H9 (cell line): Measurements from ENCODE around the gene FBXL22. TPM values are rescaled to one million over a fixed set of nuclear protein-coding genes. Genes with fewer than 3 reads are reported as not detected.

Experiments
- DNase-seq: peaks from one replicate; pipeline ENCODE4 v3.0.0-alpha.2; 2017
- H2AFZ ChIP-seq: one replicate; pipeline ENCODE4 v1.6.1; 2013; ENCODE audit warnings: mild to moderate bottlenecking, low read length, control low read depth, moderate library complexity
- H2AK5ac ChIP-seq: 2 replicates; pipeline ENCODE4 v1.6.1; 2013; ENCODE audit warnings: low read length, control low read depth, mixed read lengths; ENCODE audit not compliant: insufficient read length
- H2BK120ac ChIP-seq: one replicate; pipeline ENCODE4 v1.6.1; 2013; ENCODE audit warnings: low read depth, mild to moderate bottlenecking, low read length, control low read depth, inconsistent platforms; ENCODE audit not compliant: poor library complexity, severe bottlenecking
- H2BK12ac ChIP-seq: 2 replicates; pipeline ENCODE4 v1.6.1; 2013; ENCODE audit warnings: low read length, control low read depth, mixed read lengths, low read depth; ENCODE audit not compliant: insufficient read length
- H2BK15ac ChIP-seq: 2 replicates; pipeline ENCODE4 v1.6.1; 2013; ENCODE audit warnings: low read depth, low read length, control low read depth
- H2BK20ac ChIP-seq: one replicate; pipeline ENCODE4 v1.6.1; 2013; ENCODE audit warnings: low read depth, mild to moderate bottlenecking, low read length, control low read depth, inconsistent platforms; ENCODE audit not compliant: poor library complexity, severe bottlenecking
- H2BK5ac ChIP-seq: 2 replicates; pipeline ENCODE4 v1.6.1; 2013; ENCODE audit warnings: low read length, control low read depth, mixed read lengths; ENCODE audit not compliant: insufficient read length
- H3K14ac ChIP-seq: 2 replicates; pipeline ENCODE4 v1.6.1; 2013; ENCODE audit warnings: low read length, control low read depth; ENCODE audit not compliant: insufficient read depth
- H3K18ac ChIP-seq: 2 replicates; pipeline ENCODE4 v1.6.1; 2013; ENCODE audit warnings: low read depth, mild to moderate bottlenecking, mixed read lengths, low read length, control low read depth; ENCODE audit not compliant: insufficient read length
- H3K23ac ChIP-seq: 2 replicates; pipeline ENCODE4 v1.6.1; 2013; ENCODE audit warnings: low read length, control low read depth, mixed read lengths, low read depth; ENCODE audit not compliant: insufficient read length
- H3K23me2 ChIP-seq: 2 replicates; pipeline ENCODE4 v1.6.1; 2013; ENCODE audit warnings: low read depth, mild to moderate bottlenecking, mixed read lengths, low read length, control low read depth; ENCODE audit not compliant: insufficient read length, poor library complexity, severe bottlenecking
- H3K27ac ChIP-seq: 2 replicates; pipeline ENCODE4 v1.5.1; 2013; ENCODE audit warnings: low read length, control low read depth, mixed read lengths, low read depth; ENCODE audit not compliant: insufficient read length
- H3K27me3 ChIP-seq: 2 replicates; pipeline ENCODE4 v1.6.1; 2013; ENCODE audit warnings: low read length, control low read depth, inconsistent platforms; ENCODE audit not compliant: insufficient read depth
- H3K4ac ChIP-seq: 2 replicates; pipeline ENCODE4 v1.6.1; 2013; ENCODE audit warnings: low read depth, mild to moderate bottlenecking, control low read depth, inconsistent platforms, low read length, moderate library complexity
- H3K4me1 ChIP-seq: 2 replicates; pipeline ENCODE4 v1.6.1; 2013; ENCODE audit warnings: low read length, control low read depth, inconsistent platforms; ENCODE audit not compliant: insufficient read depth
- H3K4me2 ChIP-seq: 2 replicates; pipeline ENCODE4 v1.6.1; 2013; ENCODE audit warnings: low read length, control low read depth, mixed read lengths; ENCODE audit not compliant: insufficient read length, insufficient read depth
- H3K56ac ChIP-seq: 2 replicates; pipeline ENCODE4 v1.6.1; 2013; ENCODE audit warnings: low read depth, mild to moderate bottlenecking, mixed read lengths, low read length, control low read depth; ENCODE audit not compliant: insufficient read length
- H3K79me1 ChIP-seq: 2 replicates; pipeline ENCODE4 v1.6.1; 2013; ENCODE audit warnings: low read depth, mild to moderate bottlenecking, moderate library complexity, low read length, control low read depth, inconsistent platforms; ENCODE audit not compliant: insufficient read depth, poor library complexity, severe bottlenecking
- H3K79me2 ChIP-seq: 2 replicates; pipeline ENCODE4 v1.6.1; 2013; ENCODE audit warnings: low read length, control low read depth, inconsistent platforms; ENCODE audit not compliant: insufficient read depth
- H3K9ac ChIP-seq: 2 replicates; pipeline ENCODE4 v1.6.1; 2013; ENCODE audit warnings: low read length, control low read depth, mixed read lengths; ENCODE audit not compliant: insufficient read length; ENCODE audit errors: extremely low read depth
- H3K9me3 ChIP-seq: one replicate; pipeline ENCODE4 v1.6.1; 2013; ENCODE audit warnings: low read depth, low read length, inconsistent platforms; ENCODE audit not compliant: control insufficient read depth
- H3T11ph ChIP-seq: one replicate; pipeline ENCODE4 v1.6.1; 2013; ENCODE audit warnings: mild to moderate bottlenecking, low read length, control low read depth, inconsistent platforms
- H4K20me1 ChIP-seq: one replicate; pipeline ENCODE4 v1.6.1; 2013; ENCODE audit not compliant: control insufficient read depth, insufficient read length, insufficient read depth
- H4K5ac ChIP-seq: 2 replicates; pipeline ENCODE4 v1.6.1; 2013; ENCODE audit warnings: low read depth, mild to moderate bottlenecking, mixed read lengths, low read length, control low read depth; ENCODE audit not compliant: insufficient read length
- H4K8ac ChIP-seq: replicated peaks from 2 replicates; pipeline ENCODE4 v1.6.1; 2013; ENCODE audit warnings: low read length, control low read depth, mixed read lengths, low read depth; ENCODE audit not compliant: insufficient read length
- H4K91ac ChIP-seq: 2 replicates; pipeline ENCODE4 v1.6.1; 2013; ENCODE audit warnings: low read depth, mild to moderate bottlenecking, moderate library complexity, mixed read lengths, low read length, control low read depth; ENCODE audit not compliant: insufficient read length
- H3K27ac Mint-ChIP-seq, 3 experiments: 2 replicates in 2 of 3; 3 replicates in 1 of 3; pipeline ENCODE4 v1.8.0; 2020 to 2021; ENCODE audit warnings: mixed read lengths in 3 of 3, mild to moderate bottlenecking in 1 of 3, moderate library complexity in 1 of 3
- H3K27me3 Mint-ChIP-seq: 2 replicates; pipeline ENCODE4 v1.8.0; 2021; ENCODE audit warnings: low read depth, mild to moderate bottlenecking, moderate library complexity, mixed read lengths
- H3K36me3 Mint-ChIP-seq, 3 experiments: 2 replicates in 2 of 3; 3 replicates in 1 of 3; pipeline ENCODE4 v1.8.0; 2020 to 2021; ENCODE audit warnings: low read depth in 3 of 3, mixed read lengths in 3 of 3; ENCODE audit not compliant: insufficient read depth in 1 of 3
- H3K4me1 Mint-ChIP-seq, 2 experiments: 2 replicates each; pipeline ENCODE4 v1.8.0; 2020; ENCODE audit warnings: mixed read lengths in 2 of 2
- H3K4me3 Mint-ChIP-seq, 2 experiments: 2 replicates in 1 of 2; 3 replicates in 1 of 2; pipeline ENCODE4 v1.8.0; 2020 to 2021; ENCODE audit warnings: mild to moderate bottlenecking in 2 of 2, mixed read lengths in 2 of 2, moderate library complexity in 1 of 2
- H3K9me3 Mint-ChIP-seq, 2 experiments: 2 replicates in 1 of 2; 3 replicates in 1 of 2; pipeline ENCODE4 v1.8.0; 2020; ENCODE audit warnings: mild to moderate bottlenecking in 2 of 2, mixed read lengths in 2 of 2, moderate library complexity in 1 of 2
- CTCF ChIP-seq: fragments of 200-600 bp; sonication (generic); conservative IDR thresholded peaks from 3 replicates; pipeline ENCODE4 v1.8.0; 2021; ENCODE audit warnings: antibody characterized with exemption, mild to moderate bottlenecking
- WGBS: extraction: QIAGEN DNeasy Blood & Tissue Kit; methylation state at CpG from one replicate; pipeline ENCODE4 v1.1.7; 2013; ENCODE audit warnings: missing lambda C conversion rate, low lambda C conversion rate, mixed read lengths; ENCODE audit not compliant: insufficient read length; ENCODE audit errors: extremely low coverage; 5-methylcytosine and 5-hydroxymethylcytosine counted together
- total RNA-seq: library from RNA; stranded (reverse); gene quantifications from 2 replicates; pipeline ENCODE4 v1.2.1, GENCODE V29; 2021

FBXL22 gene
- total RNA-seq, 1 experiment from 2014 or later = 0.52 TPM

GRCh38 chr15:63636518-63637061 lies 39.4 kb downstream of the FBXL22 start:
- H2BK5ac ChIP-seq = no peak overlapping the region
- H3K27me3 ChIP-seq = no peaks in the 10 kb centered on the region
- no CpG with 5 or more reads among the region's 9 CpGs for WGBS
- no peaks in the 10 kb centered on the region for H4K20me1 ChIP-seq
- no peak for DNase-seq
- no peak overlapping the region for H3K4ac ChIP-seq
- no peak overlapping the region for H3T11ph ChIP-seq
- no peak overlapping the region for H2BK15ac ChIP-seq
- H3K27ac ChIP-seq = no peak overlapping the region
- H3K27ac Mint-ChIP-seq = no peak overlapping the region
- no peak overlapping the region for H3K14ac ChIP-seq
- no peaks in the 10 kb centered on the region for H3K23me2 ChIP-seq
- no peaks in the 10 kb centered on the region for H3K9me3 Mint-ChIP-seq
- H3K9me3 ChIP-seq = no peaks in the 10 kb centered on the region
- no peak overlapping the region for H3K18ac ChIP-seq
- no peak overlapping the region for H4K91ac ChIP-seq
- no peaks in the 10 kb centered on the region for H3K4me1 Mint-ChIP-seq
- H3K4me2 ChIP-seq = no peak overlapping the region
- no peak overlapping the region for H3K23ac ChIP-seq
- no peaks in the 10 kb centered on the region for H3K27me3 Mint-ChIP-seq
- H4K8ac ChIP-seq = no peak overlapping the region
- H2BK12ac ChIP-seq = no peak overlapping the region
- no peaks in the 10 kb centered on the region for H3K79me1 ChIP-seq
- no peak overlapping the region for H3K56ac ChIP-seq
- no peak overlapping the region for H3K9ac ChIP-seq
- H2BK120ac ChIP-seq = no peak overlapping the region
- H3K4me3 Mint-ChIP-seq = no peak overlapping the region
- no peak overlapping the region for H2AK5ac ChIP-seq
- no peak overlapping the region for H2AFZ ChIP-seq
- H3K36me3 Mint-ChIP-seq = peaks cover 0 to 48% (median 20%) of the 10 kb centered on the region in 3 experiments; a peak in 6 of 7 replicates
- H3K4me1 ChIP-seq = no peaks in the 10 kb centered on the region
- H3K79me2 ChIP-seq = no peaks in the 10 kb centered on the region
- no peak overlapping the region for H4K5ac ChIP-seq
- TF ChIP-seq CTCF = no peak
- no peak overlapping the region for H2BK20ac ChIP-seq
